ENCODE data around the gene PIK3R6.

DNA sequence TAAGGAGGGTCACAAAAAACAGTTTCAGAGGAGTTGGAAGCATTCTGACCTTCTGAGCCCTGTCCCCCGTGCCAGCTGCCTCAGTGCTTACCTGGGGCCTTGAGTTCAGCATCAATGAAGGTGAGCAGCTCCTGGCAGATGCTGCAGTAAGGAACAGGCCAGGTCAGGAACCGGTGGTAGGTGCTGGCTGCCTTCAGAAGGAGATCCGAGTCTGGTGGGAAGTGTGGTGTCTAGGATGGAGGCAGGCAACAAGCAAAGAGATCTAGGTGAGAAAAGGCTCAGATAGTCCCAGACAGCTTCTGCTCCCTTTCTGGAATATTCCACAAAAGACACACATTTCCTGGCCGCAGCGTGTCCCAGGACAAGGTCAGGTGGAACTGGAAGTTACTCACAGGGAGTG is 37.2 kb upstream of the PIK3R6 start:
- TF ChIP-seq POLR2AphosphoS5 (IDR thresholded peaks at IDR 0.05) (no peak), POLR2A (IDR thresholded peaks at IDR 0.05) (no peak), EP300 (IDR thresholded peaks at IDR 0.05; ENCODE audit: low read depth) (no peak)
- TF ChIP-seq, protein P1, sequence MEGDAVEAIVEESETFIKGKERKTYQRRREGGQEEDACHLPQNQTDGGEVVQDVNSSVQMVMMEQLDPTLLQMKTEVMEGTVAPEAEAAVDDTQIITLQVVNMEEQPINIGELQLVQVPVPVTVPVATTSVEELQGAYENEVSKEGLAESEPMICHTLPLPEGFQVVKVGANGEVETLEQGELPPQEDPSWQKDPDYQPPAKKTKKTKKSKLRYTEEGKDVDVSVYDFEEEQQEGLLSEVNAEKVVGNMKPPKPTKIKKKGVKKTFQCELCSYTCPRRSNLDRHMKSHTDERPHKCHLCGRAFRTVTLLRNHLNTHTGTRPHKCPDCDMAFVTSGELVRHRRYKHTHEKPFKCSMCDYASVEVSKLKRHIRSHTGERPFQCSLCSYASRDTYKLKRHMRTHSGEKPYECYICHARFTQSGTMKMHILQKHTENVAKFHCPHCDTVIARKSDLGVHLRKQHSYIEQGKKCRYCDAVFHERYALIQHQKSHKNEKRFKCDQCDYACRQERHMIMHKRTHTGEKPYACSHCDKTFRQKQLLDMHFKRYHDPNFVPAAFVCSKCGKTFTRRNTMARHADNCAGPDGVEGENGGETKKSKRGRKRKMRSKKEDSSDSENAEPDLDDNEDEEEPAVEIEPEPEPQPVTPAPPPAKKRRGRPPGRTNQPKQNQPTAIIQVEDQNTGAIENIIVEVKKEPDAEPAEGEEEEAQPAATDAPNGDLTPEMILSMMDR (IDR thresholded peaks at IDR 0.05) = no peak

Data from transverse colon (tissue), 4 donors.